Fibroblast of pulmonary artery (primary cell): Measurements from ENCODE around the gene MORN2.
"Not testable (repeated sequence)": the region's sequence is repeated elsewhere in the genome, so short reads cannot be mapped to it uniquely, and the experiment has no call there.

Experiments
- DNase-seq: peaks from one replicate; pipeline ENCODE4 v3.0.0-alpha.2; 2010; ENCODE audit warnings: low read depth
- H3K4me3 ChIP-seq: replicated peaks from 2 replicates; pipeline ENCODE4 v1.5.1; 2011; ENCODE audit warnings: low read depth, mild to moderate bottlenecking, control low read depth, low read length, moderate library complexity
- CTCF ChIP-seq: IDR thresholded peaks from 2 replicates; pipeline ENCODE4 v1.5.1; 2011; ENCODE audit warnings: mild to moderate bottlenecking, control low read depth, low read length, inconsistent platforms; ENCODE audit errors: missing control alignments

Gene MORN2

GRCh38 chr2:38875576-38876367 lies at the start of gene MORN2, which contains the start of gene DHX57:
MORN2 (plus strand) TSS chr2:38875976.
DHX57 (minus strand) TSS chr2:38875934; CDS start chr2:38868405, 7,529 bp downstream.
- peak; percentile 83 for DNase-seq
- no peak for TF ChIP-seq CTCF
- peak within 1 kb of the TSS; percentile 95 for H3K4me3 ChIP-seq

- DNase-seq = peak; percentile 68
- H3K4me3 ChIP-seq = not testable (repeated sequence)
Measured at GRCh38 chr2:38827539-38828145, 48.1 kb upstream of the MORN2 start.

- DNase-seq = no peak
- no peak for TF ChIP-seq CTCF
- no peak overlapping the region for H3K4me3 ChIP-seq
Measured at GRCh38 chr2:38828460-38828859, 47.3 kb upstream of the MORN2 start.

- no peak for DNase-seq
- H3K4me3 ChIP-seq = no peak overlapping the region
- TF ChIP-seq CTCF = no peak
Measured at GRCh38 chr2:38829971-38830370, 45.8 kb upstream of the MORN2 start.

GRCh38 chr2:38830526-38831159 lies 45.1 kb upstream of the MORN2 start:
- no peak for DNase-seq
- TF ChIP-seq CTCF = no peak
- no peak overlapping the region for H3K4me3 ChIP-seq

- peak; percentile 31 for DNase-seq
- no peak overlapping the region for H3K4me3 ChIP-seq
- peak; percentile 42 for TF ChIP-seq CTCF
Measured at GRCh38 chr2:38835015-38835601, 40.7 kb upstream of the MORN2 start.

- DNase-seq = no peak
- no peak for TF ChIP-seq CTCF
- no peak overlapping the region for H3K4me3 ChIP-seq
Measured at GRCh38 chr2:38835990-38836389, 39.8 kb upstream of the MORN2 start.
